ENCODE measurements around the gene EXD3.

GRCh38 chr9:137307255-137308056 lies 115.5 kb downstream of the EXD3 start:
- TF ChIP-seq CTCF (IDR thresholded peaks at IDR 0.05) (no peak), POLR2A (IDR thresholded peaks at IDR 0.05; ENCODE audit: low read depth) (no peak)

Data from esophagus muscularis mucosa (tissue), 3 donors.